ENCODE data around the gene SPINK6.

SPINK6 gene

DNA sequence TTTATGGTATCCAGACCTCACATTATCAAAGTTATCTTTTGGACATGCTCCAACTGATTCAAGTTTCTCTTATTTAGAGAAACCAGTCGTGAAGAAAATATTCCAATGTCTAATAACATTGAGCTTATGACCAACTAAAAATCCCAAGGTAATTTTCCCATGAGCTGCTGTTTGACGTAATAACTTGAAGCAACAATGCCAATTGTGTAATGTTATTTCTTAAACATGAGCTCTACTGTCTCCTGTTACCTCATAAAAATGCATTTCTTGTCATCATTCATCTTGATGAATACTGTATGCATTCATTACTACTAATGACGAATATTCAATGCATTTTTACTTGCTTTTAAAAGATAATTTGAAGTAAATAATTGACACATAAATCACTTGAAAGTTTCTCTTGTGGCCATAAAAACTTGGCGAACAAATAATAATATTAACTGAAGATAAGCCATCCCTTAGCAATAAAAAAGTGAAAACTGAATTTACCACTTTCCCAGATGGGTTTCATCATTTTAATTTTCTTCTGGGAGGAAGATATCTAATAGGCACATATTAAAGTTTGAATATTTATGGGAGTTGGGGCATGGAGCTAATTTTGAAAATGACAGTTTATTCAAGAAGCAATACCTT is 35.1 kb downstream of the SPINK6 start:
- TF ChIP-seq, protein P1, sequence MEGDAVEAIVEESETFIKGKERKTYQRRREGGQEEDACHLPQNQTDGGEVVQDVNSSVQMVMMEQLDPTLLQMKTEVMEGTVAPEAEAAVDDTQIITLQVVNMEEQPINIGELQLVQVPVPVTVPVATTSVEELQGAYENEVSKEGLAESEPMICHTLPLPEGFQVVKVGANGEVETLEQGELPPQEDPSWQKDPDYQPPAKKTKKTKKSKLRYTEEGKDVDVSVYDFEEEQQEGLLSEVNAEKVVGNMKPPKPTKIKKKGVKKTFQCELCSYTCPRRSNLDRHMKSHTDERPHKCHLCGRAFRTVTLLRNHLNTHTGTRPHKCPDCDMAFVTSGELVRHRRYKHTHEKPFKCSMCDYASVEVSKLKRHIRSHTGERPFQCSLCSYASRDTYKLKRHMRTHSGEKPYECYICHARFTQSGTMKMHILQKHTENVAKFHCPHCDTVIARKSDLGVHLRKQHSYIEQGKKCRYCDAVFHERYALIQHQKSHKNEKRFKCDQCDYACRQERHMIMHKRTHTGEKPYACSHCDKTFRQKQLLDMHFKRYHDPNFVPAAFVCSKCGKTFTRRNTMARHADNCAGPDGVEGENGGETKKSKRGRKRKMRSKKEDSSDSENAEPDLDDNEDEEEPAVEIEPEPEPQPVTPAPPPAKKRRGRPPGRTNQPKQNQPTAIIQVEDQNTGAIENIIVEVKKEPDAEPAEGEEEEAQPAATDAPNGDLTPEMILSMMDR (IDR thresholded peaks at IDR 0.05; ENCODE audit: low read depth, low read length, missing control alignments) = no peak
- no peak overlapping the region for H3K4me3 ChIP-seq (ENCODE audit: low read depth, low read length)
- DNase-seq (ENCODE audit: low read depth) = no peak

DNA sequence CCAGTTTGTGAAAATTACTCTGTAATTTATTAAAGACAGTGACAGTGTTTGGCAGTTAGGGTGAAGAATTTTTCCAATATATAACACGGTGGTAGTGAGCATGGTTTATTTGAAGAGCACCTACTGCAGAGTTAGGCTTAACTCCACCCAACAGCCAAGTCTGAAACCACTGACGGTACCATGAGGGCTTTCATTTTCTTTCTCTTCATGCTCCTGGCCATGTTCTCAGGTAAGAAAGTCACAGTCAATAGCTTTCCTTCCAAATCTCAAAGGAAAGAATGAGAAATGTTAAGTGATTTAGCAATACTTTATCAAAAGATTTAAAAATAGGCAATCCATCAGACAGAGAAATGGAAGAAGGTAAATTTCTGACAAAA is 35.6 kb downstream of the SPINK6 start, which contains the start of gene MARCOL:
MARCOL (plus strand) TSS at position 108 of the 377 bp plus-strand sequence; CDS start at position 181, 73 bp downstream.
- DNase-seq (ENCODE audit: low read depth) = no peak
- H3K4me3 ChIP-seq (ENCODE audit: low read depth, low read length) = no peak within 1 kb of the TSS
- TF ChIP-seq, protein P1 (IDR thresholded peaks at IDR 0.05; ENCODE audit: low read depth, low read length, missing control alignments) = no peak

GRCh38 chr5:148248894-148249293 is 46.1 kb downstream of the SPINK6 start:
- H3K4me3 ChIP-seq (ENCODE audit: low read depth, low read length) = no peak overlapping the region
- TF ChIP-seq, protein P1 (IDR thresholded peaks at IDR 0.05; ENCODE audit: low read depth, low read length, missing control alignments) = no peak
- DNase-seq (ENCODE audit: low read depth) = no peak

DNA sequence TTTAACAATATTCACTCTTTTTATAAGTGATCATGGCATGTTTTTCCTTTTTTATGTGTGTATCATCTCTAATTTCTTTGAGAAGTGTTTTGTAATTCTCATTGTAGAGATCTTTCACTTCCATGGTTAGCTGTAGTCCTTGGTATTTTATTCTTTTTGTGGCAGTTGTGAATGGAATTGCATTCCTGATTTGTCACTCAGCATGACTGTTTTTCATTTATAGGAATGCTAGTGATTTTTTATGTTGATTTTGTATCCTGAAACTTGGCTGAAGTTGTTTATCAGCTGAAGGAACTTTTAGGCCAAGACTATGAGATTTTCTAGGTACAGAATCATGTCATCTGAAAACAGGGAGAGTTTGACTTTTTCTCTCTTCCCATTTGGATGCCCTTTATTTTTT is 52.6 kb downstream of the SPINK6 start:
- H3K4me3 ChIP-seq (ENCODE audit: low read depth, low read length) = no peak overlapping the region
- TF ChIP-seq, protein P1 (IDR thresholded peaks at IDR 0.05; ENCODE audit: low read depth, low read length, missing control alignments) = no peak
- DNase-seq (ENCODE audit: low read depth) = no peak

DNA sequence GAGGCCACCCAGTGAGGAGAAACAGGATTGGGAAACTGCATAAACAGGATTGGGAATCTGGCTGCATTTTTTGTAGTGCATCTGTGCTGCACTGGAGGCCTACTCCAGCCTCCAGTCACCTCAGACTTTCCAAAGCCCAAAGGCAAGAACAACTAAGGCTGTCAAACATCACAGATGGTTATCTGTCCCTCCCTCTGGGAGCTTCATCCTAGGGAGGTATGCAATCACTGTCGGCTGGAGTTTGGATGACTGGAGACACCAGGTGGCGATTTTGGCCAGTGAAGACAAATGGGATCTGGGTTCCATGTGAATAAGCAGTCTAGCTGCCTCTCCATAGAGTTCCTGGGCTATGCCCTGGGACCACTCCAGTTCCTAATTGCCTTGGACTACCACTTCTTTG is 56.4 kb downstream of the SPINK6 start:
- TF ChIP-seq, protein P1 (IDR thresholded peaks at IDR 0.05; ENCODE audit: low read depth, low read length, missing control alignments) = no peak
- no peak for DNase-seq (ENCODE audit: low read depth)
- H3K4me3 ChIP-seq (ENCODE audit: low read depth, low read length) = no peak overlapping the region

DNA sequence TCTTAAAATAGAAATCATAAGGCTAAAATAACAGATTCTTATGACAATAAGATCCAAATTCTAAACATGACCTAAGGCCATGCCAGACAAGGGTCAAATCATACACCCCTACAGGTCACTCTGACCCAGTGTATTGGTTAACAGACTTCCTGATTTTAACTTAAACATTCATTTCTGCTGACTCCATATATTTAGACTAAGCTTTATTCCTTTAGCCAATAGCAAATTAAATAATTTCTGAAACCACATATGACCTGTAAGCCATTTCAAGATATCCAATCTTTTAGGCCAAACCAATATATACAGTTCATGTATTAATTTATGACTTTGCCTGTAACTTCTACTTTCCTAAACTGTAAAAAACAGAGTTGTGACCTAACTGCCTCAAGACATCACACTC is 58.4 kb downstream of the SPINK6 start:
- no peak for DNase-seq (ENCODE audit: low read depth)
- H3K4me3 ChIP-seq (ENCODE audit: low read depth, low read length) = no peak overlapping the region
- TF ChIP-seq, protein P1 (IDR thresholded peaks at IDR 0.05; ENCODE audit: low read depth, low read length, missing control alignments) = no peak
